Measurements from ENCODE around the gene MYO1F. TPM values are rescaled to one million over a fixed set of nuclear protein-coding genes. Genes with fewer than 3 reads are reported as not detected.
A peak's percentile ranks its signal among the peaks of the same experiment; 100 is the strongest.

Gene MYO1F
- total RNA-seq, 1 donor from 2014 or later = 0.10 TPM

DNA sequence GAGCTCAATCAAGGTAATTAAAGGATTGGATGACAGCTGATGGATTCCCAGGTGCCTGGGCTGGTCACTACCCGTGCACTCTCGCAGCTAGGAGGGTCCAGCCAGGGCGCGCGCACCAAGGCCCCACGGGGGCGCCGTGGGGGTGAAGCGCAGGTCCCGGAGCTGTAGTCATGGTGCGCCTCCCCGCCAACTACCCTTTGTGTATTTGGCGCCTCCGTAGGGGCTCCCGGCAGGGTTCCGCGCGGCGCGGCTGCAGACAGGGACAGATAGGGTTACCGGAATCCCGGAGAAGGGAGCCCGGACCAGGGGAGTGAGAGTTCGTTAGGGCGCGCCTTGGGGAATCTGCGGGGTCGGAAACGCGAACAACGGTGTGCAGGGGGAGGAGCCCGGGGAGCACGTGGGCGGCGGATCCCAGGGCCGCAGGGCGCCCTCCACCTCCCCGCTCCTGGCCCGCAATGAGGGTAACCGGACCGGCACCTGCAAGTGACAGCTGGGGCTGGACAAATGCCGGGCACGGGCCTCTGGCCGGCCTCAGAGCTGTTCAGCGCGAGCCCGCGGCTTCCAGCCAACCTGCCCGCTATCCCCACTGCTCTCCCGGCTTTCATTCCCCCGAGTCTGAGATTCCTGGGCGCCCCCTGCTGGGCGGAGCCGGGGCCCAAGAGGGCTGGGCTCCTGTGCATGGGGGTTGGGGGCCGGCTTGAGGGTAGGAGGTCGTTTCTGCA is 71.4 kb downstream of the MYO1F start:
- H3K36me3 Mint-ChIP-seq (ENCODE audit: unreplicated experiment) = no peaks in the 10 kb centered on the region
- peaks cover 1% of the 10 kb centered on the region for H3K9me3 Mint-ChIP-seq (ENCODE audit: unreplicated experiment)
- H3K4me3 Mint-ChIP-seq (ENCODE audit: unreplicated experiment) = peak overlapping the region; percentile 85
- H3K4me1 Mint-ChIP-seq (ENCODE audit: low read depth, unreplicated experiment) = peaks cover 3% of the 10 kb centered on the region
- H3K27me3 Mint-ChIP-seq (ENCODE audit: unreplicated experiment) = peaks cover 2% of the 10 kb centered on the region
- peak overlapping the region; percentile 72 for H3K27ac Mint-ChIP-seq (ENCODE audit: unreplicated experiment)
- peak; percentile 88 for DNase-seq
- peak; percentile 89 for TF ChIP-seq CTCF (IDR thresholded peaks at IDR 0.05; ENCODE audit: partially characterized antibody, unreplicated experiment)

DNA sequence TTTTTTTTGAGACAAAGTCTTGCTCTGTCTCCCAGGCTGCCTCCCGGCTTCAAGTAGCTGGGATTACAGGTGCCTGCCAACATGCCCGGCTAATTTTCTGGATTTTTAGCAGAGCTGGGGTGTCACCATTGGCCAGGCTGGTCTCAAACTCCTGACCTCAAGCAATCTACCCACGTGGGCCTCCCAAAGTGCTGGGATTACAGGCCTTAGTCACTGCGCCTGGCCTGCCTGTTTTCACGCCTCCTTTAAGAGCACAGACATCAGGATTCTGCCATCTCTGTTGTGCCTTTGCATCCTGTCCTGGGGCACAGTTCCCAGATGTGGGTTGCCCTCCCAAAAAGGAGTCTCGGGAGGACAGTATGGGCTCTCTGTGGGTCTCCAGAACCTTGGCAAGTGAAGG is 72.3 kb downstream of the MYO1F start:
- DNase-seq = no peak
- Mint-ChIP-seq H3K36me3 (ENCODE audit: unreplicated experiment) (no peaks in the 10 kb centered on the region), H3K9me3 (ENCODE audit: unreplicated experiment) (peaks cover 1% of the 10 kb centered on the region), H3K4me1 (ENCODE audit: low read depth, unreplicated experiment) (peaks cover 3% of the 10 kb centered on the region), H3K4me3 (ENCODE audit: unreplicated experiment) (peak overlapping the region; percentile 77), H3K27ac (ENCODE audit: unreplicated experiment) (no peak overlapping the region), H3K27me3 (ENCODE audit: unreplicated experiment) (peaks cover 7% of the 10 kb centered on the region)
- no peak for TF ChIP-seq CTCF (IDR thresholded peaks at IDR 0.05; ENCODE audit: partially characterized antibody, unreplicated experiment)

DNA sequence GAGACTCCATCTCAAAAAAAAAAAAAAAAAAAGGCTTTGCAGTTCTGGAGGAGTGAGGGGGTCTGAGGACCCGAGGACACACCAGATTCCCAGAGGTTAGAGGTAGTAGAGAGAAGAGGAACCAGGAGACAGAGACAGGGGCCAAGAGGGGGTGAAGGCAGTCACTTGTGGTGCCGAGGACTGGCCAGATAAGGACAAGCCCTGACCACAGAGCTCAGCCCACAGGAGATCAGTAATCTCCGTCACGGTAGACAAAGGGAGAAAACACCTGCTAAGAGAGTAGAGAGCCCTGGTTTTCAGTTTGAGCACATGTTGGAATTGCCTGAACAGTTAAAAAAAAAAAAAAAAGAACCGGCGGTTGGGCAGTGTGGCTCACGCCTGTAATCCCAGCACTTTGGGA is 73.1 kb downstream of the MYO1F start:
- H3K27ac Mint-ChIP-seq (ENCODE audit: unreplicated experiment) = no peak overlapping the region
- H3K36me3 Mint-ChIP-seq (ENCODE audit: unreplicated experiment) = no peaks in the 10 kb centered on the region
- H3K27me3 Mint-ChIP-seq (ENCODE audit: unreplicated experiment) = peaks cover 7% of the 10 kb centered on the region
- no peak overlapping the region for H3K4me3 Mint-ChIP-seq (ENCODE audit: unreplicated experiment)
- DNase-seq = no peak
- peaks cover 3% of the 10 kb centered on the region for H3K4me1 Mint-ChIP-seq (ENCODE audit: low read depth, unreplicated experiment)
- TF ChIP-seq CTCF (IDR thresholded peaks at IDR 0.05; ENCODE audit: partially characterized antibody, unreplicated experiment) = no peak
- H3K9me3 Mint-ChIP-seq (ENCODE audit: unreplicated experiment) = peaks cover 1% of the 10 kb centered on the region

GRCh38 chr19:8503510-8503909 is 73.7 kb downstream of the MYO1F start:
- Mint-ChIP-seq H3K4me3 (ENCODE audit: unreplicated experiment) (no peak overlapping the region), H3K36me3 (ENCODE audit: unreplicated experiment) (no peaks in the 10 kb centered on the region), H3K4me1 (ENCODE audit: low read depth, unreplicated experiment) (peaks cover 3% of the 10 kb centered on the region), H3K27ac (ENCODE audit: unreplicated experiment) (no peak overlapping the region), H3K27me3 (ENCODE audit: unreplicated experiment) (peaks cover 7% of the 10 kb centered on the region), H3K9me3 (ENCODE audit: unreplicated experiment) (peaks cover 1% of the 10 kb centered on the region)
- DNase-seq = no peak
- no peak for TF ChIP-seq CTCF (IDR thresholded peaks at IDR 0.05; ENCODE audit: partially characterized antibody, unreplicated experiment)

GRCh38 chr19:8501981-8502380 is 75.3 kb downstream of the MYO1F start:
- TF ChIP-seq CTCF (IDR thresholded peaks at IDR 0.05; ENCODE audit: partially characterized antibody, unreplicated experiment) = no peak
- H3K4me3 Mint-ChIP-seq (ENCODE audit: unreplicated experiment) = no peak overlapping the region
- no peak for DNase-seq
- H3K9me3 Mint-ChIP-seq (ENCODE audit: unreplicated experiment) = peaks cover 1% of the 10 kb centered on the region
- H3K4me1 Mint-ChIP-seq (ENCODE audit: low read depth, unreplicated experiment) = peaks cover 3% of the 10 kb centered on the region
- no peak overlapping the region for H3K27ac Mint-ChIP-seq (ENCODE audit: unreplicated experiment)
- H3K36me3 Mint-ChIP-seq (ENCODE audit: unreplicated experiment) = no peaks in the 10 kb centered on the region
- peaks cover 7% of the 10 kb centered on the region for H3K27me3 Mint-ChIP-seq (ENCODE audit: unreplicated experiment)
